ENCODE data around the gene AOAH. TPM values are rescaled to one million over a fixed set of nuclear protein-coding genes. Genes with fewer than 3 reads are reported as not detected.

Gene AOAH
- total RNA-seq, 2 experiments from 2014 or later, result 15.4 to 18.5 TPM

GRCh38 chr7:36564489-36564888 lies 159.8 kb downstream of the AOAH start:
- no peaks in the 10 kb centered on the region for H3K9me3 Mint-ChIP-seq
- no peaks in the 10 kb centered on the region for H3K27me3 Mint-ChIP-seq
- peaks cover 2% of the 10 kb centered on the region for H3K36me3 Mint-ChIP-seq (ENCODE audit: low read depth)
- H3K4me3 Mint-ChIP-seq, result no peak overlapping the region
- ChIA-PET CTCF (no interaction called here), POLR2A (no interaction called here)
- no peak overlapping the region for H3K27ac Mint-ChIP-seq
- peaks cover 3% of the 10 kb centered on the region for H3K4me1 Mint-ChIP-seq
- no peak for DNase-seq

GRCh38 chr7:36563706-36564327 lies 160.5 kb downstream of the AOAH start:
- POLR2A ChIA-PET, result no interaction called here
- no peaks in the 10 kb centered on the region for H3K27me3 Mint-ChIP-seq
- no peak overlapping the region for H3K27ac Mint-ChIP-seq
- peaks cover 3% of the 10 kb centered on the region for H3K4me1 Mint-ChIP-seq
- DNase-seq, result no peak
- H3K4me3 Mint-ChIP-seq, result no peak overlapping the region
- CTCF ChIA-PET, result no interaction called here
- no peaks in the 10 kb centered on the region for H3K9me3 Mint-ChIP-seq
- peaks cover 4% of the 10 kb centered on the region for H3K36me3 Mint-ChIP-seq (ENCODE audit: low read depth)

GRCh38 chr7:36562121-36562520 lies 162.2 kb downstream of the AOAH start:
- peaks cover 3% of the 10 kb centered on the region for H3K4me1 Mint-ChIP-seq
- no peaks in the 10 kb centered on the region for H3K9me3 Mint-ChIP-seq
- POLR2A ChIA-PET, result no interaction called here
- CTCF ChIA-PET, result no interaction called here
- H3K27ac Mint-ChIP-seq, result no peak overlapping the region
- no peak for DNase-seq
- peaks cover 4% of the 10 kb centered on the region for H3K36me3 Mint-ChIP-seq (ENCODE audit: low read depth)
- no peak overlapping the region for H3K4me3 Mint-ChIP-seq
- H3K27me3 Mint-ChIP-seq, result no peaks in the 10 kb centered on the region

GRCh38 chr7:36549029-36549428 lies 175.3 kb downstream of the AOAH start:
- peaks cover 8% of the 10 kb centered on the region for H3K9me3 Mint-ChIP-seq
- no peaks in the 10 kb centered on the region for H3K4me1 Mint-ChIP-seq
- no peak for DNase-seq
- no peak overlapping the region for H3K4me3 Mint-ChIP-seq
- ChIA-PET CTCF (no interaction called here), POLR2A (no interaction called here)
- H3K27me3 Mint-ChIP-seq, result no peaks in the 10 kb centered on the region
- no peak overlapping the region for H3K27ac Mint-ChIP-seq
- no peaks in the 10 kb centered on the region for H3K36me3 Mint-ChIP-seq (ENCODE audit: low read depth)

- H3K4me3 Mint-ChIP-seq, result no peak overlapping the region
- ChIA-PET POLR2A (no interaction called here), CTCF (no interaction called here)
Observed at GRCh38 chr7:36547416-36547815, 176.9 kb downstream of the AOAH start.

GRCh38 chr7:36546331-36546730 lies 178.0 kb downstream of the AOAH start:
- CTCF ChIA-PET, result no interaction called here
- no peak for DNase-seq
- no peaks in the 10 kb centered on the region for H3K36me3 Mint-ChIP-seq (ENCODE audit: low read depth)
- POLR2A ChIA-PET, result no interaction called here
- H3K4me3 Mint-ChIP-seq, result no peak overlapping the region
- H3K9me3 Mint-ChIP-seq, result peaks cover 2% of the 10 kb centered on the region
- H3K27ac Mint-ChIP-seq, result no peak overlapping the region
- no peaks in the 10 kb centered on the region for H3K27me3 Mint-ChIP-seq
- no peaks in the 10 kb centered on the region for H3K4me1 Mint-ChIP-seq

More at GRCh38 chr7:36547416-36547815, 176.9 kb downstream of the AOAH start:
- Mint-ChIP-seq H3K36me3 (ENCODE audit: low read depth) (no peaks in the 10 kb centered on the region), H3K27ac (no peak overlapping the region), H3K27me3 (no peaks in the 10 kb centered on the region), H3K9me3 (peaks cover 5% of the 10 kb centered on the region), H3K4me1 (no peaks in the 10 kb centered on the region)
- no peak for DNase-seq

- no peak overlapping the region for H3K4me3 Mint-ChIP-seq
- CTCF ChIA-PET, result no interaction called here
Observed at GRCh38 chr7:36545291-36545690, 179.0 kb downstream of the AOAH start.

GRCh38 chr7:36538126-36538525 lies 186.2 kb downstream of the AOAH start:
- Mint-ChIP-seq H3K4me1 (no peaks in the 10 kb centered on the region), H3K4me3 (no peak overlapping the region), H3K9me3 (no peaks in the 10 kb centered on the region), H3K36me3 (ENCODE audit: low read depth) (peaks cover 5% of the 10 kb centered on the region), H3K27ac (no peak overlapping the region), H3K27me3 (no peaks in the 10 kb centered on the region)
- CTCF ChIA-PET, result no interaction called here
- POLR2A ChIA-PET, result no interaction called here
- no peak for DNase-seq

More at GRCh38 chr7:36545291-36545690, 179.0 kb downstream of the AOAH start:
- no peak for DNase-seq
- Mint-ChIP-seq H3K27ac (no peak overlapping the region), H3K4me1 (no peaks in the 10 kb centered on the region), H3K27me3 (no peaks in the 10 kb centered on the region), H3K36me3 (ENCODE audit: low read depth) (no peaks in the 10 kb centered on the region), H3K9me3 (peaks cover 2% of the 10 kb centered on the region)
- POLR2A ChIA-PET, result no interaction called here

GRCh38 chr7:36535866-36536664 lies 188.2 kb downstream of the AOAH start:
- ChIA-PET POLR2A (interaction anchor here (0.6 kb wide), 1 partner anchor 678 kb away, joined by 4 read pairs; no protein-coding TSS in a partner anchor), CTCF (no interaction called here)
- DNase-seq, result no peak
- Mint-ChIP-seq H3K27me3 (no peaks in the 10 kb centered on the region), H3K36me3 (ENCODE audit: low read depth) (peaks cover 5% of the 10 kb centered on the region), H3K9me3 (no peaks in the 10 kb centered on the region), H3K4me1 (no peaks in the 10 kb centered on the region), H3K4me3 (no peak overlapping the region), H3K27ac (no peak overlapping the region)

GRCh38 chr7:36533717-36534116 lies 190.6 kb downstream of the AOAH start:
- Mint-ChIP-seq H3K4me3 (no peak overlapping the region), H3K9me3 (no peaks in the 10 kb centered on the region), H3K27me3 (no peaks in the 10 kb centered on the region), H3K36me3 (ENCODE audit: low read depth) (peaks cover 5% of the 10 kb centered on the region), H3K4me1 (peaks cover 1% of the 10 kb centered on the region), H3K27ac (no peak overlapping the region)
- DNase-seq, result no peak
- CTCF ChIA-PET, result no interaction called here
- POLR2A ChIA-PET, result no interaction called here

GRCh38 chr7:36532981-36533499 lies 191.3 kb downstream of the AOAH start:
- CTCF ChIA-PET, result no interaction called here
- Mint-ChIP-seq H3K27me3 (no peaks in the 10 kb centered on the region), H3K4me3 (no peak overlapping the region), H3K27ac (no peak overlapping the region), H3K4me1 (peaks cover 4% of the 10 kb centered on the region), H3K36me3 (ENCODE audit: low read depth) (peaks cover 3% of the 10 kb centered on the region), H3K9me3 (no peaks in the 10 kb centered on the region)
- no peak for DNase-seq
- POLR2A ChIA-PET, result no interaction called here

- H3K4me3 Mint-ChIP-seq, result no peak overlapping the region
- peaks cover 15% of the 10 kb centered on the region for H3K4me1 Mint-ChIP-seq
- no peak for DNase-seq
- ChIA-PET POLR2A (no interaction called here), CTCF (no interaction called here)
- H3K27me3 Mint-ChIP-seq, result no peaks in the 10 kb centered on the region
- peaks cover 8% of the 10 kb centered on the region for H3K36me3 Mint-ChIP-seq (ENCODE audit: low read depth)
- no peak overlapping the region for H3K27ac Mint-ChIP-seq
- no peaks in the 10 kb centered on the region for H3K9me3 Mint-ChIP-seq
Observed at GRCh38 chr7:36531951-36532350, 192.3 kb downstream of the AOAH start.

- no peaks in the 10 kb centered on the region for H3K9me3 Mint-ChIP-seq
- ChIA-PET CTCF (no interaction called here), POLR2A (no interaction called here)
- DNase-seq, result no peak
- H3K4me3 Mint-ChIP-seq, result no peak overlapping the region
- H3K36me3 Mint-ChIP-seq (ENCODE audit: low read depth), result peaks cover 12% of the 10 kb centered on the region
- no peaks in the 10 kb centered on the region for H3K27me3 Mint-ChIP-seq
- H3K27ac Mint-ChIP-seq, result no peak overlapping the region
- H3K4me1 Mint-ChIP-seq, result peaks cover 30% of the 10 kb centered on the region
Observed at GRCh38 chr7:36530456-36530855, 193.8 kb downstream of the AOAH start.

- ChIA-PET POLR2A (no interaction called here), CTCF (no interaction called here)
- peaks cover 16% of the 10 kb centered on the region for H3K36me3 Mint-ChIP-seq (ENCODE audit: low read depth)
- no peak for DNase-seq
- no peaks in the 10 kb centered on the region for H3K27me3 Mint-ChIP-seq
- peaks cover 33% of the 10 kb centered on the region for H3K4me1 Mint-ChIP-seq
- no peaks in the 10 kb centered on the region for H3K9me3 Mint-ChIP-seq
- H3K4me3 Mint-ChIP-seq, result no peak overlapping the region
- H3K27ac Mint-ChIP-seq, result no peak overlapping the region
Observed at GRCh38 chr7:36527549-36527913, 196.8 kb downstream of the AOAH start.

Data from activated CD4-positive, alpha-beta memory T cell treated with anti-CD3 and anti-CD28 coated beads, Interleukin-2, amount 10 ng/mL, durations not matched to agents 7 days and 5 days (primary cell).